Measurements from ENCODE around the gene MYO3B. TPM values are rescaled to one million over a fixed set of nuclear protein-coding genes. Genes with fewer than 3 reads are reported as not detected.
"Not testable (repeated sequence)": the region's sequence is repeated elsewhere in the genome, so short reads cannot be mapped to it uniquely, and the experiment has no call there.

The MYO3B gene
- total RNA-seq, 1 donor from 2014 or later = not detected

DNA sequence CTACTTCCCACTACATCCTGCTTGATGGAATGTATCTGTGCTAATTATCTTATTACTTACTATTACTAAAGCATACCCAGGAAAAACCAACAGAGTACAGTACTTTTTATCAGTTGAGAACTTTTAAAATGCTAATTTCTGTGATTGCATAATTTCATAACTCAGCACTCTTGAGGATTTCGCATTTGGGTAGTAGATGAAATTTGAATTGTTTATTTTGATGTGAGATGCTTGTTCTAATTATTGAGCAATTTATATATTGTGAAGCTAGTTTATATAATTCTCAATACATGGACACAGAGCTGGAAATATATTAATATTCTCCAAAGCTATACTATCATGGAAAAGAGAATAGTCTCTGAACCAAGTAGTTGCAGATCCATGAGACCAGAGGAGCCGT lies 432.7 kb downstream of the MYO3B start:
- Mint-ChIP-seq H3K9me3 (no peaks in the 10 kb centered on the region), H3K36me3 (ENCODE audit: low read depth) (no peaks in the 10 kb centered on the region), H3K4me3 (no peak overlapping the region), H3K4me1 (no peaks in the 10 kb centered on the region), H3K27me3 (ENCODE audit: low read depth) (no peaks in the 10 kb centered on the region), H3K27ac (ENCODE audit: unreplicated experiment) (no peak overlapping the region)
- TF ChIP-seq, protein P1, sequence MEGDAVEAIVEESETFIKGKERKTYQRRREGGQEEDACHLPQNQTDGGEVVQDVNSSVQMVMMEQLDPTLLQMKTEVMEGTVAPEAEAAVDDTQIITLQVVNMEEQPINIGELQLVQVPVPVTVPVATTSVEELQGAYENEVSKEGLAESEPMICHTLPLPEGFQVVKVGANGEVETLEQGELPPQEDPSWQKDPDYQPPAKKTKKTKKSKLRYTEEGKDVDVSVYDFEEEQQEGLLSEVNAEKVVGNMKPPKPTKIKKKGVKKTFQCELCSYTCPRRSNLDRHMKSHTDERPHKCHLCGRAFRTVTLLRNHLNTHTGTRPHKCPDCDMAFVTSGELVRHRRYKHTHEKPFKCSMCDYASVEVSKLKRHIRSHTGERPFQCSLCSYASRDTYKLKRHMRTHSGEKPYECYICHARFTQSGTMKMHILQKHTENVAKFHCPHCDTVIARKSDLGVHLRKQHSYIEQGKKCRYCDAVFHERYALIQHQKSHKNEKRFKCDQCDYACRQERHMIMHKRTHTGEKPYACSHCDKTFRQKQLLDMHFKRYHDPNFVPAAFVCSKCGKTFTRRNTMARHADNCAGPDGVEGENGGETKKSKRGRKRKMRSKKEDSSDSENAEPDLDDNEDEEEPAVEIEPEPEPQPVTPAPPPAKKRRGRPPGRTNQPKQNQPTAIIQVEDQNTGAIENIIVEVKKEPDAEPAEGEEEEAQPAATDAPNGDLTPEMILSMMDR (conservative IDR thresholded peaks at IDR 0.05) = no peak
- DNase-seq (ENCODE audit: low read depth, low spot score) = no peak

DNA sequence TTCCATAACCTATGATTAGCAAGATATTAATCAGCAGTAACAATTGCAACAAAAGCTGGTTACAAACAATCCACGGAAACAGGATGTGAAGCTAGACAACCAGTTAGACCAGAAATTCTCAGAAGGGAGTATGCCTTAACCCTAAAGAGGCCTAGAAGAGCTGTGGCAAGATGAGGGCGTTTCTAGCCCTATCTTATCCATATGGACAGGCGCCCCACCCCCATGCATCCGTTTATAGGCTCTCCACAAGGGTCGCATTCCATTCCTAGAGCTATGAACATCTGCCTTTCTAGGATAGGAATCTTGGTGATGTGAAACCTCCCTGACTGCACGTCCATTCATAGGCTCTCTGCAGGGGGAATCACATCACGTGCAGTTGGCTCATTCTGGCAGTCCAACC lies 441.0 kb downstream of the MYO3B start:
- not testable (repeated sequence) for DNase-seq (ENCODE audit: low read depth, low spot score); H3K4me1 Mint-ChIP-seq; H3K4me3 Mint-ChIP-seq

DNA sequence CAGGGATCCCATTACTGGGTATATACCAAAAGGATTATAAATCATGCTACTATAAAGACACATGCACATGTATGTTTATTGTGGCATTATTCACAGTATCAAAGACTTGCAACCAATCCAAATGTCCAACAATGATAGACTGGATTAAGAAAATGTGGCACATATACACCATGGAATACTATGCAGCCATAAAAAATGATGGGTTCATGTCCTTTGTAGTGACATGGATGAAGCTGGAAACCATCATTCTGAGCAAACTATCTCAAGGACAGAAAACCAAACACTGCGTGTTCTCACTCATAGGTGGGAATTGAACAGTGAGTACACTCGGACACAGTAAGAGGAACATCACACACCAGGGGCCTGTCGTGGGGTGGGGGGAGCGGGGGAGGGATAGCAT lies 457.1 kb downstream of the MYO3B start:
- not testable (repeated sequence) for H3K36me3 Mint-ChIP-seq (ENCODE audit: low read depth); H3K4me1 Mint-ChIP-seq; H3K27me3 Mint-ChIP-seq (ENCODE audit: low read depth); H3K27ac Mint-ChIP-seq (ENCODE audit: unreplicated experiment); H3K4me3 Mint-ChIP-seq; H3K9me3 Mint-ChIP-seq; DNase-seq (ENCODE audit: low read depth, low spot score)

More for the DNA sequence above, 441.0 kb downstream of the MYO3B start:
- not testable (repeated sequence) for H3K27me3 Mint-ChIP-seq (ENCODE audit: low read depth); H3K27ac Mint-ChIP-seq (ENCODE audit: unreplicated experiment)
- peaks cover 11% of the 10 kb centered on the region for H3K36me3 Mint-ChIP-seq (ENCODE audit: low read depth)
- H3K9me3 Mint-ChIP-seq = peaks cover 16% of the 10 kb centered on the region

DNA sequence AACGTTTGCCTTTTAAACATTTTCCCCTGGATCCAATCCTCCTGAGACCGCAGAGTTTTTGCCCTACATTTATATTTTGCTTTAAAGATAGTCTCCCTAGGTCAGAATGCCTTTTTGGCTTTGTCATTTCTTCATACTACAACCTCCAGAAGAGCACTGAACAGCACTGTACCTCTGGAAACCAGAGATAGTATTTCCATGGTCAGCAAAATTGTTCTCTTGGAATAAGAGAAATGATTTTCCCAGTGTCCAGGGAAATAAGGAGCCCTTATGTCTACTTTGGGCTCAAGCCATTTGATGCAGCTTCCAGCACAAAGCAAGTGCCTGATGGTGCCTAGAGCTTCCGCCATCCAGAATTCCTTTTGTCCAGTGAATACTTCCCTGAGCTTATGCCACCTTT lies 461.7 kb downstream of the MYO3B start:
- TF ChIP-seq, protein P1 (conservative IDR thresholded peaks at IDR 0.05) = no peak
- Mint-ChIP-seq H3K4me3 (no peak overlapping the region), H3K9me3 (no peaks in the 10 kb centered on the region), H3K36me3 (ENCODE audit: low read depth) (no peaks in the 10 kb centered on the region), H3K27ac (ENCODE audit: unreplicated experiment) (no peak overlapping the region), H3K4me1 (no peaks in the 10 kb centered on the region), H3K27me3 (ENCODE audit: low read depth) (no peaks in the 10 kb centered on the region)
- no peak for DNase-seq (ENCODE audit: low read depth, low spot score)

DNA sequence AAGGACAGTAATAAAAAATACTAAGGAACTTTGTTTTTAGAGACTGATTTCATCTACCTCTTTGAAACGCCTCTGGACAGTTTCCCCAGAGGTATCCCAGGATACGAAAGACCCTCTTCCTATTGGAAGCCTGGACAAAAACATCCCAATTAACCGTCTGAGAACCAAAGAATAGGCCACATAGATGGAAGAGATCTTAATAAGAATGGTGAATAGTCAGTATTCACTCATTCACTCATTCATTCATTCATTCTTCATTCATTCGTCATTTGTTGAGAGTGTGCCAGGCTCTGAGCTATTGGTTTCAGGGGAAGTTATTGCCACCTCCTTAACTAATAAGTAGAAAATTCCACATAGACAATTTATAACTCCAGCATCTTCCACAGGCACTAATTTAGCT lies 464.0 kb downstream of the MYO3B start:
- no peaks in the 10 kb centered on the region for H3K36me3 Mint-ChIP-seq (ENCODE audit: low read depth)
- no peak overlapping the region for H3K27ac Mint-ChIP-seq (ENCODE audit: unreplicated experiment)
- no peaks in the 10 kb centered on the region for H3K27me3 Mint-ChIP-seq (ENCODE audit: low read depth)
- no peak for DNase-seq (ENCODE audit: low read depth, low spot score)
- TF ChIP-seq, protein P1 (conservative IDR thresholded peaks at IDR 0.05) = no peak
- H3K9me3 Mint-ChIP-seq = no peaks in the 10 kb centered on the region
- H3K4me3 Mint-ChIP-seq = no peak overlapping the region
- no peaks in the 10 kb centered on the region for H3K4me1 Mint-ChIP-seq

DNA sequence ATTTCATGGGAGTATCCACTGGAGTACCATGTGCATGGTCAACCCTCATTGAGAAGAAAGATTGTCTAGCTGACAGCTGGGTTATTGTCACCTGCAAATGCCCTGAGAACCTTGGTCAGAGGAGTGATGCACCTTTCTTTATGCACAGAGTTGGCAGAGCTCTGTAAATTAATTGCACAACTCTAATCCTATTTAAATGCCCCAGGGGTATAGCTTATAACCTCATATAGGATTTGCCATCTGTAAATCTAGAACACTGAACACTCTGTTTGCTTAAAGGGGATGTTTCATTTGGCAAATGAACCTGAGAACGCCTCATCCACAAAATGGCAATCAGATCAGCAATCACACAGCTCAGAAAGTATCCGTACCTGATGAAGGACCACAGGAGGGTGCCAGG lies 465.4 kb downstream of the MYO3B start:
- no peaks in the 10 kb centered on the region for H3K4me1 Mint-ChIP-seq
- H3K27ac Mint-ChIP-seq (ENCODE audit: unreplicated experiment) = no peak overlapping the region
- no peak for DNase-seq (ENCODE audit: low read depth, low spot score)
- H3K36me3 Mint-ChIP-seq (ENCODE audit: low read depth) = no peaks in the 10 kb centered on the region
- H3K27me3 Mint-ChIP-seq (ENCODE audit: low read depth) = no peaks in the 10 kb centered on the region
- TF ChIP-seq, protein P1 (conservative IDR thresholded peaks at IDR 0.05) = no peak
- no peaks in the 10 kb centered on the region for H3K9me3 Mint-ChIP-seq
- H3K4me3 Mint-ChIP-seq = no peak overlapping the region

Data from neural crest cell (in vitro differentiated cells).